PC-3 (cell line): ENCODE measurements around the gene SLC9A9.

Experiments used
- EZH2phosphoT487 ChIP-seq: fragments of 300-600 bp; sonication (generic); IDR thresholded peaks from 2 replicates; pipeline ENCODE4 v1.6.1; 2018; ENCODE audit warnings: mild to moderate bottlenecking, antibody characterized with exemption, low read length, borderline replicate concordance
- TF ChIP-seq, protein P1 (sequence below): fragments of 300-600 bp; sonication (generic); conservative IDR thresholded peaks from 2 replicates; pipeline ENCODE4 v1.5.1; 2017; ENCODE audit warnings: antibody characterized with exemption, low read depth, mild to moderate bottlenecking, low read length

DNA sequence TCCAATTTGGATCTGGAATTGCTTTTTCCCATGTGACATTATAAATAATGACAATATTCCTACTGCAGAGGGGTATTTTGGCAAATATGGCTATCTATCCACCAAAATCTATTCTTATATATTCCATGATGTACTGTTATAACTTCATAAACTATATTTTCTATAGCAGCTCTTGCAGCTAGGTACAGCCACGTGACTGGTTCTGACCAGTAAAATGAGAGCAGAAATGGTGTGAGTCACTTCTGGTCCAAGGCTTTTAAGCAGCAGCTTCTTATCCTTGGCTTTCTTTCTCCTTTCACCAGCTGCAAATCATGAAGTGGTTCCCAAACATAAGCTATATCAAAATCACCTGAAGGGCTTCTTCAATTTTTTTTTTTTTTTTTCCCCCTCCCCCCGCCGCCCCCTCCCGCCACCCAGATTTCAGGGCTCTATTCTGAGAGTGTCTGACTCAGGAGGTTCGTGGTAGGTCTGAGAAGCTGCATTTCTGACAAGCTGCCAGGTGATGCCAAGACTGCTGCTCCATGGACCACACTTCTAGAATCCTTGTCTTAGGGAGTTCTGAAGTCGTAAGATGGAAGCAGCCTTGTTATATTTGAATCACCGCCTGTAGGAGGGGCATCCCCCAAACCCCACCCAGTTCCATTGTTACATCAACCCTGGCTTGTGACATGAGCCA lies 371.2 kb downstream of the SLC9A9 start:
- TF ChIP-seq, protein P1, sequence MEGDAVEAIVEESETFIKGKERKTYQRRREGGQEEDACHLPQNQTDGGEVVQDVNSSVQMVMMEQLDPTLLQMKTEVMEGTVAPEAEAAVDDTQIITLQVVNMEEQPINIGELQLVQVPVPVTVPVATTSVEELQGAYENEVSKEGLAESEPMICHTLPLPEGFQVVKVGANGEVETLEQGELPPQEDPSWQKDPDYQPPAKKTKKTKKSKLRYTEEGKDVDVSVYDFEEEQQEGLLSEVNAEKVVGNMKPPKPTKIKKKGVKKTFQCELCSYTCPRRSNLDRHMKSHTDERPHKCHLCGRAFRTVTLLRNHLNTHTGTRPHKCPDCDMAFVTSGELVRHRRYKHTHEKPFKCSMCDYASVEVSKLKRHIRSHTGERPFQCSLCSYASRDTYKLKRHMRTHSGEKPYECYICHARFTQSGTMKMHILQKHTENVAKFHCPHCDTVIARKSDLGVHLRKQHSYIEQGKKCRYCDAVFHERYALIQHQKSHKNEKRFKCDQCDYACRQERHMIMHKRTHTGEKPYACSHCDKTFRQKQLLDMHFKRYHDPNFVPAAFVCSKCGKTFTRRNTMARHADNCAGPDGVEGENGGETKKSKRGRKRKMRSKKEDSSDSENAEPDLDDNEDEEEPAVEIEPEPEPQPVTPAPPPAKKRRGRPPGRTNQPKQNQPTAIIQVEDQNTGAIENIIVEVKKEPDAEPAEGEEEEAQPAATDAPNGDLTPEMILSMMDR = no peak
- TF ChIP-seq EZH2phosphoT487 = no peak
